Nephron progenitor cell (in vitro differentiated cells): ENCODE data around the gene PRICKLE1.

Experiments
- DNase-seq: peaks from one replicate; pipeline ENCODE4 v3.0.0; 2021
- H3K27ac Mint-ChIP-seq: 2 replicates; pipeline ENCODE4 v1.8.0; 2021; ENCODE audit warnings: mild to moderate bottlenecking, moderate library complexity, mixed read lengths
- H3K27me3 Mint-ChIP-seq: 2 replicates; pipeline ENCODE4 v1.8.0; 2021; ENCODE audit warnings: mild to moderate bottlenecking, low read depth, mixed read lengths; ENCODE audit not compliant: poor library complexity
- H3K36me3 Mint-ChIP-seq: 2 replicates; pipeline ENCODE4 v1.8.0; 2021; ENCODE audit warnings: low read depth, mixed read lengths
- H3K4me1 Mint-ChIP-seq: 2 replicates; pipeline ENCODE4 v1.8.0; 2021; ENCODE audit warnings: mixed read lengths
- H3K4me3 Mint-ChIP-seq: 2 replicates; pipeline ENCODE4 v1.8.0; 2021; ENCODE audit warnings: mild to moderate bottlenecking, moderate library complexity, mixed read lengths
- H3K9me3 Mint-ChIP-seq: 2 replicates; pipeline ENCODE4 v1.8.0; 2021; ENCODE audit warnings: mild to moderate bottlenecking, moderate library complexity, mixed read lengths
- TF ChIP-seq, protein P1 (sequence below): fragments of 200-600 bp; sonication (generic); IDR thresholded peaks from 2 replicates; pipeline ENCODE4 v1.5.0; 2021; ENCODE audit warnings: antibody characterized with exemption

The PRICKLE1 gene

DNA sequence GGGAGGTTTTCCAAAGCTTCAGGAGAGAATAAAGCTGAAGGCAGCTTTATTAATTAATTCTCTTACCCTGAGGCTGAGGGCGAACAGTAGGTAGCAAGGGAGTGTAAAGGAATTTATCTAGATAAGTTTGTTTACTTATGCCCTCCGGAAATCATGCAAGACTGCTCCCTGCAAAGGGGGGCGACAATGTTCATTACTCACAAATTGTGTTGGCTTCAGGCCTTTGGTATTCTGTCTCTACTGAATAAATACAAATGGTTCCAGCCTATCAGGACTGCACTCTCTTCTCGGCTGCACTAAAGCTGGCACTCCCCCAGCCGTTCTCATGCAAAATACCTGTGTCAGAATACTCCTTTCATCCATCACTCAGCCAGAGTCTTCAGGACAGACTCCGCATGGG, 142.8 kb downstream of the PRICKLE1 start:
- Mint-ChIP-seq H3K4me3 (no peak overlapping the region), H3K36me3 (peaks cover 85% of the 10 kb centered on the region), H3K27me3 (no peaks in the 10 kb centered on the region), H3K4me1 (peaks cover 23% of the 10 kb centered on the region), H3K9me3 (peaks cover 26% of the 10 kb centered on the region), H3K27ac (peak overlapping the region; percentile 10)
- no peak for DNase-seq
- TF ChIP-seq, protein P1, sequence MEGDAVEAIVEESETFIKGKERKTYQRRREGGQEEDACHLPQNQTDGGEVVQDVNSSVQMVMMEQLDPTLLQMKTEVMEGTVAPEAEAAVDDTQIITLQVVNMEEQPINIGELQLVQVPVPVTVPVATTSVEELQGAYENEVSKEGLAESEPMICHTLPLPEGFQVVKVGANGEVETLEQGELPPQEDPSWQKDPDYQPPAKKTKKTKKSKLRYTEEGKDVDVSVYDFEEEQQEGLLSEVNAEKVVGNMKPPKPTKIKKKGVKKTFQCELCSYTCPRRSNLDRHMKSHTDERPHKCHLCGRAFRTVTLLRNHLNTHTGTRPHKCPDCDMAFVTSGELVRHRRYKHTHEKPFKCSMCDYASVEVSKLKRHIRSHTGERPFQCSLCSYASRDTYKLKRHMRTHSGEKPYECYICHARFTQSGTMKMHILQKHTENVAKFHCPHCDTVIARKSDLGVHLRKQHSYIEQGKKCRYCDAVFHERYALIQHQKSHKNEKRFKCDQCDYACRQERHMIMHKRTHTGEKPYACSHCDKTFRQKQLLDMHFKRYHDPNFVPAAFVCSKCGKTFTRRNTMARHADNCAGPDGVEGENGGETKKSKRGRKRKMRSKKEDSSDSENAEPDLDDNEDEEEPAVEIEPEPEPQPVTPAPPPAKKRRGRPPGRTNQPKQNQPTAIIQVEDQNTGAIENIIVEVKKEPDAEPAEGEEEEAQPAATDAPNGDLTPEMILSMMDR: no peak

DNA sequence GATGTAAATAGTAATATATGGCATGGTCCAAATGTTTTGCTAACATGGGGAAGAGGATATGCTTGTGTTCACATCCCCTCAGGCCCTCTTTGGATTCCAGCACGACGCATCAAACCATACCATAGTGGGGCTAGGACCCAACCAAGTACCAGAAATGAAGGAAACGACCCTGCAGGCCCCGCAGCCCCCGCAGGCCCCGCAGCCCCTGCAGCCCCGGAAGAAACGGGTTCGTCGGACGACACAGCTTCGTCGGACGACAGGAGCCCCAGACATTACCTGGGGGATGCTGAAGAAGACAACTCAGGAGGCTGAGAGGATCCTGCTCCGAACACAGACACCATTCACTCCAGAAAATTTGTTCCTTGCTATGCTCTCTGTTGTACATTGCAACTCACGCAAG, 143.7 kb downstream of the PRICKLE1 start:
- Mint-ChIP-seq H3K4me3 (no peak overlapping the region), H3K9me3 (peaks cover 26% of the 10 kb centered on the region), H3K27ac (no peak overlapping the region), H3K27me3 (no peaks in the 10 kb centered on the region), H3K4me1 (peaks cover 17% of the 10 kb centered on the region), H3K36me3 (peaks cover 88% of the 10 kb centered on the region)
- no peak for DNase-seq
- TF ChIP-seq, protein P1: no peak

DNA sequence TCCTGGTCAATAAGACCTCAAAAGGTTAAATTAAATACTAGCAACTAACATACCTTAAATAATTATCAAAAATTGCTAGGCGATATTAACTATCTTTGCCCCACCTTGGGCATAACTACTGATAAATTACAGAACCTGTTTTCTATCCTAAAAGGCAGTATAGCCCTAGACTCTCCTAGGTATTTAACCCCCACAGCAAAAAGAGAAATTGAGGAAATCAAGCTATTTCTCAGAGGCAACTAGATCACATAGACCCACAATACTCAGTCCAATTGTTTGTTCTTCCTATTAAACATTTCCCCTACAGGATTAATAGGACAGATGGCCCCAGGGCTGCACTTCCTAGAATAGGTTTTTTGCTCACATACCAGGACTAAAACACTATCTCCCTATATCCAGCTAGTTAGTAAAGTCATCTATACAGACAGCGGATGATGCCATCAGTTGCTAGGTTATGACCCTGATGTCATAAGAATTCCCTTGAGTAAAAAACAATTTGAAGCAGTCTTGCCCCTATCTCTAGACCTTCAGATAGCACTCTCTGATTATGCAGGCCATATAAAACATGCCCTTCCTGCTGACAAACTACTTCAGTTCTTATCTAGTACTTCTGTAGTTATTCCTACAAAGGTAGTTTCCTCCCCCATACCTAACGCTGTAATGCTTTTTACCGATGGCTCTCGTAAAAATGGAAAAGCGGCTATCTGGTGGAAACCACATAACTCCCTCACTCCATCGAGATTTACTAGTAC, 145.2 kb downstream of the PRICKLE1 start:
- Mint-ChIP-seq H3K4me1 (peaks cover 2% of the 10 kb centered on the region), H3K36me3 (peaks cover 94% of the 10 kb centered on the region)
- no peak for DNase-seq

DNA sequence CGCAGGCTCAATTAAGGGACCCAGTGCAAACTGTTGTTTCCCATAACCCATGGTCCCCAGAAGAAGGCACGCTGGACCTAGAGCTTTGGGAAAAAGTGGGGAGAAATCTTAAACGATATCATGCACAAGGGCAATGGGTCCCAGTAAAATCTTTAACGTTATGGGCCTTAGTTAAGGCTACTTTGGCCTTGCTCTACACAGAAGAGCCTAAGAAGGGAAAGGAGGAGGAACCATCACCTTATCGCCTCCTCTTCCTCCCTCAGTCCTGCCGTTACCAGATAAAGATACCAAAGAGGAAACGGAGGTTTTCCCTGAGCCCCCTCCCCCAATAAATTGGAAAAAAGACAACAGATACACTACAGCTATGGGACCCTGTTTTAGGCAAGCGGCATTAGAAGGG, 146.7 kb downstream of the PRICKLE1 start:
- Mint-ChIP-seq H3K27me3 (no peaks in the 10 kb centered on the region), H3K36me3 (peaks cover 84% of the 10 kb centered on the region), H3K4me3 (no peak overlapping the region), H3K4me1 (no peaks in the 10 kb centered on the region), H3K27ac (no peak overlapping the region), H3K9me3 (peaks cover 26% of the 10 kb centered on the region)
- TF ChIP-seq, protein P1: no peak
- DNase-seq: no peak

More for the DNA sequence above, 145.2 kb downstream of the PRICKLE1 start:
- no peak overlapping the region for H3K27ac Mint-ChIP-seq
- peaks cover 26% of the 10 kb centered on the region for H3K9me3 Mint-ChIP-seq
- no peak overlapping the region for H3K4me3 Mint-ChIP-seq
- TF ChIP-seq, protein P1: no peak
- no peaks in the 10 kb centered on the region for H3K27me3 Mint-ChIP-seq

DNA sequence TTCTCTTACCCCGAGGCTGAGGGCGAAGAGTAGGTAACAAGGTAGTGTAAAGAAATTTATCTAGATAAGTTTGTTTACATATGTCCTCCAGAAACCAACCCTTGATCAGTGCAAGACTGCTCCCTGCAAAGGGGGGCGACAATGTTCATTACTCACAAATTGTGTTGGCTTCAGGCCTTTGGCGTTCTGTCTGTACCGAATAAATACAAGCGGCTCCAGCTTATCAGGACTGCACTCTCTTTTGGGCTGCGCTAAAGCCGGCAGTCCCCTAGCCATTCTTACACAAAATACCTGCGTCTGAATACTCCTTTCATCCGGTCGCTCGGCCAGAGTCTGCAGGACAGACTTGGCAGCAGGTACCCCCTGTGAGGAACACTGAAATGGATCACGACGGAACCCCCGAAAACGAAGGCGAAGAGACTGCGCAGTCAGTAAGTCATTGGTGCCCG, 147.2 kb downstream of the PRICKLE1 start:
- no peak overlapping the region for H3K27ac Mint-ChIP-seq
- peaks cover 81% of the 10 kb centered on the region for H3K36me3 Mint-ChIP-seq
- no peak for DNase-seq
- H3K27me3 Mint-ChIP-seq: no peaks in the 10 kb centered on the region
- H3K9me3 Mint-ChIP-seq: peaks cover 26% of the 10 kb centered on the region
- no peaks in the 10 kb centered on the region for H3K4me1 Mint-ChIP-seq
- H3K4me3 Mint-ChIP-seq: no peak overlapping the region
- TF ChIP-seq, protein P1: no peak

DNA sequence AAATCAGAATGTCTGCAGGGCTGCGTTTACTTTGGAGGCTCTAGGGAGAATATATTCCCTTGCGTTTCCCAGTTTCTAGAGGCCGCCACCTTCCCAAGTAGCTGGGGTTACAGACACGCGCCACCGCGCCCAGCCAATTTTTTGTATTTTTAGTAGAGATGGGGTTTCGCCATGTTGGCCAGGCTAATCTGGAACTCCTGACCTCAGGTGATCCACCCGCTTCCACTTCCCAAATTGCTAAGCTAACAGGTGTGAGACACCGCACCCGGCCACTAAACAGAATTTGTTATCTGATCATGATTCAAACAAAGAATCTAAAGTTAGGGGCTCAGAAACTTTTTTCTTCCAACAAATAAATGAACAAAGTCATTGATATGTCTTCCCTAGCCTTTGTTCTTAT, 148.9 kb downstream of the PRICKLE1 start:
- TF ChIP-seq, protein P1: no peak
- Mint-ChIP-seq H3K4me1 (no peaks in the 10 kb centered on the region), H3K27ac (no peak overlapping the region), H3K27me3 (no peaks in the 10 kb centered on the region), H3K36me3 (peaks cover 64% of the 10 kb centered on the region), H3K4me3 (no peak overlapping the region), H3K9me3 (peaks cover 21% of the 10 kb centered on the region)
- no peak for DNase-seq
